ENCODE results near the gene CCDC7.
"Not testable (repeated sequence)": the region's sequence is repeated elsewhere in the genome, so short reads cannot be mapped to it uniquely, and the experiment has no call there.

The CCDC7 gene

GRCh38 chr10:32738958-32739357 lies 293.0 kb downstream of the CCDC7 start:
- no peak for DNase-seq

DNA sequence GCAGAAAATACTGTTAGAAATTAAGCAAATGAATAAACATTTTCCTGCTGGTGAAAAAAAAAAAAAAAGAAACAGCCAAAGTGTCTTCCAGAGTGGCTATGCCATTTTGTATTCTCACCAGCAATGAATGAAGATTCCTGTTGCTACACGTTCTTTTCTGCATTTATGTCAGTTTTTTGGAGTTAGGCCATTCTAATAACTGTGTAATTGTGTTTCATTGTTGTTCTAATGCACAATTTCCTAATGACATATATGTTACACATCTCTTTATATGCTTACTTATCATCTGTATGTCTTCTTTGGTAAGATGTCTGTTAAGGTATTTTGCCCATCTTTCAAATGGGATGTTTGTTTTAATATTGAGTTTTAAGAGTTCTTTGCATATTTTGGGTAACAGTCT lies 298.4 kb downstream of the CCDC7 start:
- no peak for DNase-seq

DNA sequence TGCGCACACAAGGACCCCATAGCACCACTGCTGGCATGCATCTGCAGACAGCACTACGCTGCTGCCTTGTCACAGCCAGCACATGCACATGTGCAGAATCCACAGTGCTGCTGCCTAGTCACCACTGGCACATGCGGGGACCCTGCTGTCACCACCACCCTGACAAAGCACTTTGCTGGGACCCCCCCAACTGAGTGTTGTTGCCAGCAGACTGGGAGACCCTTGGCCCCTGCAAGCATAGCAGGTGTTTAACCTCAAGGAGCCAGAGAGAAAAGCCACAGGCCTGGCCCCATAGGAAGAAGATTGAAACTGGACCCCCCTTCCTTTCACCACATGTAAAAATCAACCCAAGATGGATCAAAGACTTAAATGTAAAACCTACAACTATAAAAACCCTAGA lies 300.9 kb downstream of the CCDC7 start:
- no peak for DNase-seq

- no peak for DNase-seq
These were observed 305.6 kb downstream of the CCDC7 start for GRCh38 chr10:32751582-32751981.

- not testable (repeated sequence) for DNase-seq
These were observed 309.0 kb downstream of the CCDC7 start for GRCh38 chr10:32754900-32755299.

- no peak for DNase-seq
These were observed 325.3 kb downstream of the CCDC7 start for GRCh38 chr10:32771217-32771616.

DNA sequence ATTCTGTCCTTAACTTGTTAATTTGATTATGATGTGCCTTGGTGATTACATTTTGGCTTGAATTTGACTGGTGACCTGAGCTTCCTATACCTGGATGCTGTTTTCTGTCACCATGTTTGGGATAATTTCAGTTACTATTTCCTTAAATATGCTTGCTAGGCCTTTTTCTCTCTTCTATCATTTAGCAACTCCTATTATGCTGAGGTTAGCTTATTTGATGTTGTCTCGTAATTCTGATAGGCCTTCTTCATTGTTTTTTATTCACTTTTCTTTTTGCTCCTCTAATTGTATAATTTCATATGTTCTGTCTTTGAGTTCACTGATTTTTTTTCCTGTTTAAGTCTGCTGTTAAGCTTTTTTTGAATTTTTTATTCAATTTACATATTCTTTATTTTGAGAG lies 327.2 kb downstream of the CCDC7 start:
- no peak for DNase-seq

DNA sequence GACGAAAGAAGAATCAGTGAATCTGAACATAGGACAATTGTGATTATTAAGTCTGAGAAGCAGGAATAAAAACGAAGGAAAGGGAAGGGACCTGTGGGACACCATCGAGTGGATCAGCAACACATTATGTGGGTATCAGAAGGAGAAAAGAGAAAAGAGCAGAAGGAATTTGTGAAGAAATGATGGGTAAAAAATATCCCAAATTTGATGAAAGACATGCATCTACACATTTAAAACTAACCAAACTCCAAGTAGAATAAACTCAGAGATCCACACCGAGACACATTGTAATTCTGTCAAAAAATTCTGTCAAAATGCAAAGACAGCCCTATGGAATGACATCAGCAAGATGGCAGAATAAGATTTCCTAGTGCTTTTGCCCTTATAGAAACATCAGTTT lies 341.0 kb downstream of the CCDC7 start:
- no peak for DNase-seq

- no peak for DNase-seq
These were observed 341.8 kb downstream of the CCDC7 start for GRCh38 chr10:32787690-32788284.

DNA sequence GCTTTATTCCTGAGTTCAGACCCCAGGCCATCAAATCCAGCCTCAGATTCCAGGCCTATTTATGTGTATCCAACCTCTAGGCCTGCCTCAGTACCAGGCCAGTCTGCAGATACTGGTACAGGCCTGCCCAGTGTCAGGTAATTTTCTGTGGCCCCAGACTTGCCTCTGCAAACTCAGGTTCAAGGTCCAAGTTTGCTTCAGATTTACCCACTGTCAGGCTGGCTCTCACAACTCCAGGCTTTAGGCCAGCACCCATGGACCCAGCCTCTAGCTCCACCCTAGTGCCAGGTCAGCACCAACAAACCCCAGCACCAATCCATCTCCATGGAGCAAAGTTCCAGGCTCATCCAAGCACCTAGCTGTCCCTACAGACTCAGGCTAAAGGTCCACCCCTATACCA lies 342.4 kb downstream of the CCDC7 start:
- DNase-seq = no peak

GRCh38 chr10:32790483-32790882 lies 344.5 kb downstream of the CCDC7 start:
- no peak for DNase-seq

- no peak for DNase-seq
These were observed 347.1 kb downstream of the CCDC7 start for GRCh38 chr10:32793033-32793432.

- no peak for DNase-seq
These were observed 349.8 kb downstream of the CCDC7 start for GRCh38 chr10:32795598-32796183.

DNA sequence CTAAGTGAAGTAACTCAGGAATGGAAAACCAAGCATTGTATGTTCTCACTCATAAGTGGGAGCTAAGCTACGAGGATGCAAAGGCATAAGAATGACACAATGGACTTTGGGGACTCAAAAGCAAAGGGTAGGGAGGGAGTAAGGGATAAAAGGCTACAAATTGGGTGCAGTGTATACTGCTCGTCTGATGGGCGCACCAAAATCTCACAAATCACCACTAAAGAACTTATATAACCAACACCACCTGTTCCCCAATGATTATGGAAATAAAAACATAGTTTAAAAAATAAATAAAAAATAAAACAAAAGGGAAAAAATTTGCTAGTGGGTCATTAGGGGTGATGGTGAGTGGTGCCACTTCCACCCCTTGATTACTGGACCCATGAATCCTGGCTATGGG lies 351.5 kb downstream of the CCDC7 start:
- not testable (repeated sequence) for DNase-seq

DNA sequence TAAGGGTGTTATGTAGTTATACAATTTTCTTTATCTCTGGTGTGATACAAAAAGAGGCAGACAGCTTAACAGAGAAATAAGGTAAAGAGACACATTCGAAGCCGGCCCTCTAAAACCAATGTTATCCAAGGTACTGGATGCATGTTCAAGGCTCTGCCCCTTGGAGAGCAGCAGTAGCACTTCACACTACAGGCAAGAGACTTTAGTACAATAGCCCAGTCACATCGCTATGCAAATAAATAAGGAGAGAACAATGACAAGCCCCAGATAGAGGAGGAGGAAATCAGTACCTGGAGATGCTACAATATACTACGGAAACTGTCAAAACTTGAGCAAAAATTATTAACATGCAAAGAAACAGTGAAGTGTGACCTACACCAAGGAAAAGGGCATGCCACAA lies 401.0 kb downstream of the CCDC7 start:
- DNase-seq = no peak

- no peak for DNase-seq
These were observed 405.4 kb downstream of the CCDC7 start for GRCh38 chr10:32851301-32851700.

GRCh38 chr10:32854435-32854834 lies 408.5 kb downstream of the CCDC7 start:
- no peak for DNase-seq

DNA sequence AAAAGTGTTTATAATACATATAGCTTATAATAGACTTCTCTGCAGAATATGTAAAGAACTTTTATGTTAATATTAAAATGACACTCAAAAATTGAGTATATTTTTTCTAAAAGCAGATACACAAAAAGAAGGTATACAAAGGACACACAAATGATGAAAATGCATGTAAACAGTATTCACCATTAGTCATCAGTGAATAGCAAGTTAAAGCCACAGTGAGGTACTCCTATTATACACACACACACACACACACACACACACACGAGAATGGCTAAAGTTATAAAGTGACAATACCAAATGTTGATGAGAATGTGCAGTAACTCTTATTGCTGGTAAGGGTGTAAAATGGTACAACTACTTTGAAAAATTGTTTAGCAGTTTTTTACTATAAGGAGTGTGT lies 419.2 kb downstream of the CCDC7 start:
- no peak for DNase-seq

DNA sequence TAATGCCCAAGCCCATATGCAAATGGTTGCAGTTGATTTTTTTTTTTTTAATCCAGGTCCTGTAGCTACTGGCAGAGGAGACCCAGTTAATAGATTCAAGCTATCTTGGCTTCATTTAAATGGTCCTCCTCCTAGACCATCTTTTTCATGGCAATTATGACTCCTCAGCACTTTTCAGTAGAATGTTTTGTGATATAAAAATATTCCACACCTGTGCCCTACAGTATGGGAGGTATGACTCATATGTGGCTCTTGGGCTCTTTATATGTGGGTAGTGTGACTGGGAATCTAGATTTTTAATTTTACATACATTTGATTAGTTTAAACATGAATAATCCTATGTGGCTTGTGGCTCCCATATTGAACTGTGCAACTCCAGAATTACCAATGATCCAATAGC lies 432.0 kb downstream of the CCDC7 start:
- no peak for DNase-seq

DNA sequence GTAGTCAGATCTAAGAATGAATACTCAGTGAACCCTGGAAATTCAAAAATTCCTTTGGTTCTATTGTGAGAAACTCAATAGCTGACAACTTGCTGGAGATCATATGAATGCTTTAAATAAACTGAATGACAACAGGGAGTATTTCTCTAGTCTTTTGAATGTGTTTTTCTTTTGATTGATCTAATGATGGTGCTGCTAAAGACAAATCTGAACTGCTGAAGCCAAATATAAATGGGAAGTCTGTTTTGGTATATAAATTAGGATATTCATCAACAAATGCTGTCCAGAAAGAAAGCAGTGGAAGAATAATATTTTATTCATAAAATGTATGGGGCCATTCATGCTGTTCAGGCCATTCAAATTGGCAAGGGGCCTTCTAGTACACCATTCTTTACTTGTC lies 432.7 kb downstream of the CCDC7 start:
- no peak for DNase-seq

DNA sequence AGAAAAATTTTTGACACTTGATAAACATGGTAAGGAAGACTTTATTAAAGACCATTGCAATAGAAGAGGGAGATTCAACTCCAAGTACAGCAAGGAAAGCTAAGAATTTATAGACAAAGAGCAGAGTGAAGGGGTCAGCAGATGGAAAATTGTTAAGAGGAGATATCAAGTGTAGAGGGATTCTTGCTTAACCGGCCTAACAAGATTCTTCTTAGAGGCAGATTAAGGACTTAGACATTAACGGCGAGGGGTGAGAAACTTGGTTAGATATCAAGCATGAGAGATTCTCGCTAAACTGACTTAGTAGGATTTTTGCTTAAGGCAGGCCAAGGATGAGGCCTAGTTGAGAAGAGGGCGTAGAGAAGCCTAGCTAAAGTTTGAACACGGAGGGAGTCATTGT lies 436.1 kb downstream of the CCDC7 start:
- DNase-seq = no peak

DNA sequence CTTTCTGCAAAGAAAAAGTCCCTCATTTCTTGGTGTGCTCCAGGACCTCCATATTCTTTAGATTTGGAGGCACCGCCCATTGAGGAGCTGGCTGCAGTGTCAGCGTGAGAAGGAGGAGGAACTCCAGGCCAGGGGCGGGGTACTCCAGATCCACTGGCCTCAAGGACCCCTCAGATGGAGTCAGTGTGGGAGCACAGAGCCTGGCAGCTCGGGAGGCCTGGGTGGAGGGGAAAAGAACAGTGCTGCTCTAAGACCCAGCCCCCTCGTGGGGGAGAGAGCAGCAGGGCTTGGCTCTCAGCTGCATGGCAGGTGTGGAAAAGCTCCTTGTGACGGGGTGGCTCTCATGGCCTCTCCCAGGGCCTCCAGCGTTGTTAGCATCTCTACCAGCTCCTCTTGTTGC lies 441.5 kb downstream of the CCDC7 start:
- DNase-seq = no peak

GRCh38 chr10:32888161-32888927 lies 442.4 kb downstream of the CCDC7 start:
- DNase-seq = no peak

GRCh38 chr10:32889631-32890212 lies 443.8 kb downstream of the CCDC7 start:
- no peak for DNase-seq

Measured in NCI-H2171 (cell line).